HG03521 (cell line): Measurements from ENCODE around the gene FMO2.
A peak's percentile ranks its signal among the peaks of the same experiment; 100 is the strongest.
"Not testable (repeated sequence)": the region's sequence is repeated elsewhere in the genome, so short reads cannot be mapped to it uniquely, and the experiment has no call there.

ENCODE experiments used
- ATAC-seq: cut with Tn5 transposase; IDR thresholded peaks from one replicate; pipeline ENCODE4 v1.9.1; 2021; ENCODE audit warnings: mild to moderate bottlenecking, moderate library complexity; ENCODE audit not compliant: unreplicated experiment

The FMO2 gene

DNA sequence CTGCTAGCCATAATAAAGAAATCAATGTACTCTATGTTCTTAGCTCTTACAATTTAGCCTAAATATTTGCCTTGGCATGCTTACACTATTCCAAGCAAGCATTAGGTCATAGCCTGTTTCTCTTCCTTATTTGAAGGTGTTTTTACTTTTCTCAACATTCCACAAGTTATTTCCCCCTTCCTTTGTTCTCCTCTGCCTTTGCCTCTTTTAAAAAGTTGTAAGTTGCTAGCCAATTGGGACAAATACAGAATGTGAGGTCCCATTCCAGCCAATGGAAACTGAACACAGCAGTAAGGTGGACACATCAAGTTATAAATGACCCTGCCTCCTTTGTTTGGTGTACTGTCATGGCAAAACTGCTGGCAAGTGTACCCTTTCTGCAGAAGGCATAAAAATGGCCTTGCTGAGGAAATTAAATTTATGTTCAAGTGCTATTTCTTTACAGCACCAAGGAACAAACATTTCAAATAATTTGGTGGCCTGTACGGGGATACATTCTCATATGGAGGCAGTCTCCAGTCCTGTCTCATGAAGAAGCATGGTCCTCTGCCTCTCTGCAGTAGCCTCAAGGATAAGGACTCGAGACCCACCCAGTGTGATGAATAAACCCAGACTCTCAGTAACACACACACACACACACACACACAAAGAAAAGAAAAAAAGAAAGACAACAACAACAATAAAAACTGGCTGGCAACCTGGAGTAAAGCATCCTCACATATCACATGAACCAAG lies 34.4 kb downstream of the FMO2 start:
- no peak for ATAC-seq

DNA sequence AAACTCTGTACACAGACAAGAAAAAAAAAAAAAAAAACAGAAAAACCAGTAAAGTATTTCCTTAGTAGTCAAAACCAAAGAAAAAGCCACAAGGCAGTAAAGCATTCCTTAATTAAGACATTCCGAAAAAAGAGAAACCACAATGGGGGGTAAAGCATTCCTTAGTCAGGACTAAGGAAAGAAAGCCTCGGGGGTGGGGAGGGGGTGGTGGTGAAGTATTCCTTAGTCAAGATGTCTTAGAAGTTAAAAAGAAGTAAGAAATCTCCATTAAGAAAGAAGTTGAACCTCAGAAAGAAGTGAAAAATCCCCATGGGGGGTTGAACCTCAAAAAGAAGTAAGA lies 35.0 kb downstream of the FMO2 start:
- no peak for ATAC-seq

DNA sequence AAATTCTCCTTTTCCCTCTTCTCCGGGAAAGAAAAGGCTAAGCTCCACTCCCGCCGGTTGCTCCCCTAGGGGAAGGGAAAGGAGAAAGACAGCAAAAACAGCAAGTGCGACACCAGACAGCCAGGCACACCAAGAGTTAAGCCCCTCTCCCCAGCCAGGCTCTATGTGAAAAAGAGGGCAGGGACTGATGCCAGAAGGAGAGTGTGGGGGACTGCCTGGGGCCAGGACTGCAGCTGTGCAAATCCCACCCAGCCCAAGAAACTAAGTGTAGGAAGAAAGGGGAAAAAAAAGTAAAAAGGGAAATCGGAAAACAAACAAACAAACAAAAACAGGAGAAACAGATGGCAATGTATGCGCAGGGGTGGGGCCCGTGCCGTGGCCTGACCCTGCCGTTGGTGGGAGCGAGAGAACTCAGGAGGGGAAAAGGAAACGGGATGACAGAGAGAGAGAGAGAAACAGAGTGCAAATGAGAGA lies 35.5 kb downstream of the FMO2 start:
- no peak for ATAC-seq

DNA sequence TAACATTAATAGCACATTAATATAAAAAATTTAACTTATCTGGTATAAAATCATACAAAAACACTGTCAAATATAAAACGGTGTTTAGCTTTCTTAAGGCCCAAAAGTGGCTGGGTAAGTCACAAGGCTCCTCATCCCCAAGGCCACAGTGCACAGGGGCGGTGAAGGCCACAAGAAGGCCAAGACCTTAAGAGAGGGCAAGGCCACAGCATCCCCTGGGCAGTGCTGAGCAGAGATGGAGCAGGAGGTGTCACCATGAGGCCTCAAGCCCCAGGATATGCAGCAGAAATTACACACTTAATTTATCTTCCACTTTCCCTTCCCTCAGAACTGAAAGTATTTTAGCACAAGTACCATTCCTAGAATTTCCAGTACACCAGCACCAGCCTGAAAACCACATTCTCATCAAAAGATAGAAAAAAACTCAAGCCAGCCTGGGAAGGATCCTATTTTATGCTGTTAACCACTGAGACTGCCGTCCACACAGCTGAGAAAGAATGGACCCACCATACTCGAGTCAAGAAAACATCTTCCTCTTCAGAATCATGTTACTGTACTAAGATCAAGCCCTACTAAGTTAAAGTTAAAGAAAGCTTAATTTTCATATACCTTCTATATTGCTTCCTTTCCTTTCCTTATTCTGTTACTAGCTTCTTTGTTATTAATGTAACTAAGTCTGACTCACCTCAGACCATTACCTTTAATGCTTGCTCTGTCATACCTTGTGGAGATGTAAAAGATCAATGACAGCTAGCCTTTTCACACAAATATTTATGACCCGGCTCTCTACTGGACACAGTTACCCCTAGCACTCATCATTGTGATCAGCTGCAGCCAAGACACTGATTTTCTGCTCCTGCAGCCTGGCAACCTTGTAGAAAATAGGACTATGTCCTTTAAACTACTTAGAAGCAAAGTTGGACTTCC lies 36.8 kb downstream of the FMO2 start:
- no peak for ATAC-seq

DNA sequence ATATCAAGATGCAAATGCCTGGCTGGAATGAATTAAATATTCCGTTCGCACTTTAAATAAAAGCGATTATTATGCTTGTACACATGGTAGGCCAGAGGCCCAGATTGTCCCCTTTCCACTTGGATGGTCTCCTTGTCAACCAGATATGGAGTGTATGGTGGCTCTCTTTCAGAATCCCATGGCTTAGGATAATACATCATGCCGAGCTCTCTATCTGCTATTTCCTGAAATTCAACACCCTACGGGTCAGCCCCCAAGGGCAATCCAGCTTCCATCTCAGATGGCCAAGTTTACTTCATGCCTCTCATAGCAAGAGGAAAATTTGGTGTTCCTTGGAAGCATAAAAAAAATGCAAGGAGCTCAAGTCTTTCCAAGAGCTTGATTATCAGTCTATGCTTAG lies 37.8 kb downstream of the FMO2 start:
- ATAC-seq = no peak

DNA sequence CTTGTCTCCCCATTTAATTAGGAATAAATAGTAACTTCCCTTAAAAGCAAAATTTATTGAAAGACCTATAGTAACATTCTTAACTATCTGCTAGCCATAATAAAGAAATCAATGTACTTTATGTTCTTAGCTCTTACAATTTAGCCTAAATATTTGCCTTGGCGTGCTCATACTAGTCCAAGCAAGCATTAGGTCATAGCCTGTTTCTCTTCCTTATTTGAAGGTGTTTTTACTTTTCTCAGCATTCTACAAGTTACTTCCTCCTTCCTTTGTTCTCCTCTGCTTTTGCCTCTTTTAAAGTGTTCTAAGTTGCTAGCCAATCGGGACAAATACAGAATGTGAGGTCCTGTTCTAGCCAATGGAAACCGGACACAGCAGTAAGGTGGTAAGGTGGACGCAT lies 39.2 kb downstream of the FMO2 start:
- not testable (repeated sequence) for ATAC-seq

DNA sequence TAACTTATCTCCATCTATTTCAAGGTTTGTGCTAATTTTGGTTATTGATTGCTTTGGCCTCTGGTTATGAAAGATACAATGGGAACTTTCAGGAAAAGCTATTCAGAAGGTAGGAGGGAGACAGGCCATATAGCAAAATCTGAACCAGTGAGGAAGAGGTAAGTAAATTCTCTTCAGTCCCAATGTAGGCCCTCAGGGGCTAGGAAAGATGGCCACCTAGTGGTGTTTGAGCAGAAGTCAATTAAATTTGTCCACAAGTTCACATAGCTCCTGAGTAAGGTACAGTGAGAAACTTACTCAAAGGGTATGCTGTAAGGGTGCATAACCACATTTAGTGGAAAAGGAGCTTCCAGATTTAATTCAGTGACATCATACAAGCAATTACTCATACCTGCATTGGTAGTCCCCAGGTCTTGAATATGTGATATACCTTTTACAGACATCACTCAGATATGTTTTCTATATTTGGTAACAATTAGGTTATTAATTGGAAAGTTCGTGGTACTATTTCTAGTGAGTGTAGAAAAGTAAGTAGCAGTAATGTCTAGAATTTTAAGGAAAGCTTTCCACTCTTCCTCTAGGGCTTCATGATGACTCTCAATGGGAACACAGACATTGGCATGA lies 41.8 kb downstream of the FMO2 start:
- peak; percentile 91 for ATAC-seq

DNA sequence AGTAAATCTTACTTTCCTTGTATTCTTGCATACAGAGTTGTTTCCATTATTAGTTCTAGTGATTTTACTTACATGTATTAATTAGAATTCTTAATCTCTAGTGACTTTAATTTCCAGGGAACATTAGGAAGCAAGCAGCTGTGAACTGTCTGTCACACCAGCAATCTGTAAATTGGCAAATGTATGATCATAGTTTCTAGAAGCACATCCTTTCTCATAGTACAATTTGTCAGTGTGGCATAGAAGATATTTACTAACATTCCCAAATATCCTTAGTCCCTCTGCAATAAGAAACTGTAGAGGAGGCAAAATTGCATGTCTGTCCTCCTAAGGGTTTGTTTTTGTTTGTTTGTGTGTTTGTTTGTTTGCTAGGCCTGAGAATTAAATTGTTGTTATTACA lies 46.2 kb downstream of the FMO2 start:
- ATAC-seq = no peak

DNA sequence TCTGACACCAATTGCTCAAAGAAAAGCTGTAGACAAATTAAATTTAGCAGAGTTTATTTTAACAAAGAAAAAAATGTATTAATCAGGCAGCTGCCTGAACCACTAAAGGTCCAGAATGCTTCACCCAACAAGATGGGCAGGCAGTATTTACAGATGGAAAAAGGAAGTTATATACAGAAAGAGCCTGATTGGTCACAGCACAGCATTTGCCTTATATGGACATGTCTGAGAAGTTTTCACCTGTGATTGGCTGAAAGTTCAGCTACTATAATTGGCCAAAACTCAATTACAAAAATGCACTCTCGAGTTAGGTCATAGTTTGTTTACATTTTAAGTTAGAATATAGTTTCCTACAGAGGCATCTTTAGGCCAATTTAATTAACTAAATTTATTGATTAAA lies 48.1 kb downstream of the FMO2 start:
- ATAC-seq = no peak

DNA sequence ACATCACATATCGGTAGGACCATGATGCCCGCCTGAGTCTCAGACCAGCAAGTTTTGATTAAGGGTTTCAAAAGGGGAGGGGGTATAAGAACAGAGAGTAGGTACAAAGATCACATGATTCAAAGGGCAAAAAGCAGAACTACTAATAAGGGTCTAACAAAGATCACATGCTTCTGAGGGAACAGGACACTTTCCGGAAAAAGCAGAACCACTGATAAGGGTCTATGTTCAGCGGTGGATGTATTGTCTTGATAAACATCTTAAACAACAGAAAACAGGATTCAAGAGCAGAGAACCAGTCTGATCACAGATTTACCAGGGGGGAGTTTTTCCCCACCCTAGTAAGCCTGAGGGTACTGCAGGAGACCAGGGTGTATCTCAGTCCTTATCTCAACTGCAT lies 51.1 kb downstream of the FMO2 start:
- ATAC-seq = not testable (repeated sequence)

DNA sequence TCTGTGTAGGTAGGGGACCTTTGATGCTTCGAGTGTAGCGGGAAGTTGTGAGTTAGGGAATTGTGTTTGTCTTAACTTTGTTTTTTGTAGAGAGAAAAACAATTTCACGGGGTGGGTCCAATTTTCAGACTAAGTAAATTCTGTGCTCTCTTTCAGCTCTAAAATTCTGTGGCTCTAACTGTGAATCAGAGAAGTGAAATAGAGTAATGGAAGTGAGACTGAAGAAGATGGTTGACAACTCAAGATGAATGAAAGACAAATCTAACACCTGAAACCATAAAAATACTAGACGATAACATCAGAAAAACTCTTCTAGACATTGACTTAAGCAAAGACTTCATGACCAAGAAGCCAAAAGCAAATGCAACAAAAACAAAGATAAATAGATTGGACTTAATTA lies 58.8 kb downstream of the FMO2 start:
- no peak for ATAC-seq

DNA sequence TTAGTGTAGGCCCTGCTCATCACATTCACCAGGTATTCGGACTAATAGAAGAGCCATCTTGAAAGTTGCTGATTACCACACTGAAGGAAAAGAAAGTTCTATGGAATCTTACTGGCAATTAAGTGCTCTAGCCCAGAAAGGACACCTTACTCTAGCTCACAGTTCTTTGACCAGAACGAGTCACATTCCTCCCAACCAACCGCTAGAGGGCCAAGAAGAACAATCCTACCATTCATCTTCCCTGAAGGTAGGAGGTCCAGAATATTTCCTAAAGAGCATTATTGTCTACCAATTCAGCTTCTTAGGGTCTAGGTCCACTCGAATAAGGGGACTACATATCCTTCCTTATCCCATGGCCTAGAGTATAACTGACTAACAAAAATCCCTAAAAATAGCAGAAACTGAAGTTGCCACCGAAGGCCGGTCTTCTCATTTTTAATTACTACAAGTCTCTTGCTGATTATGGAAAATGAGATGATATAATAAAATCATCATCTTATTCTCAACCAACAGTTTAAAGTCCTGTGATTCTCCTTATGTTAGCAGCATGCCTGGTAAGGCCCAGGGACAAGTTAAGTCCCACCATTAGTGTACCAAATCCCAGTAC lies 60.5 kb downstream of the FMO2 start:
- ATAC-seq = no peak

DNA sequence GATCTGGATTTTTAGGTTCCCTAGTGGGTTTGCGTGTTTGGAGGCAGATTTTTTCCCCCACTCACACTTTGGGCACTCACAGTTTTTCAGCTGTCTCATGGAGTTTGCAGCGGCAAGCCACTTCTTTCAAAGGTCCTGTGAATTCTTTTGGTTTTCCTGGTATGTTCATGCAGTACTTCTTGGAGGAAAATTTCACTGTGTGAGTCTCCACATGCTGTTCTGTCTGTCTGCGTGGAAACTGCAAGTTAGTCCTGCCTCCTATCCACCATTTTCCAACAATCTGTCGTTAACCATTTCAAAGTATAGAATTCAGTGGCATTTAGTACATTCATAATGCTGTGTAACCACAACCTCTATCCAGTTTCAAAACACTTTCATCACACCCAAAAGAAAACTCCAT lies 62.4 kb downstream of the FMO2 start:
- ATAC-seq = no peak

DNA sequence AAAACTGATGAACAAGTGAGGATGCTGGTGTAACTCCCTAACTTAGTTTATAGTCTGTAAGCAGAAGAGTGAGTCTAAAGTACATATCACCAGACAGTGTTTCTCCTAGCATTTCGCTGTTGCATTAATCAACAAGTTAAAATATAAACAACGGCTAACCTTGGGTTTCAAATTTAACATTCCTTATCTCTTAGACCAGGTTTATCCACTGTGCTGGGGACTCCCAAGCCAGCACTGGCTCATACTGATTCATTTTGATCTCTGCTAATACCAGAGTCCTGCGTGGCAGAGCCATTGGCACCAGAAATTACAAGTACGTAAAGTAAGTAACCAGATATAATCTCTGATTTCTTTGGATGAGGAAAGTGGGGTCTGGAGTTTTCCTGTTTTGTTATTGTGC lies 63.2 kb downstream of the FMO2 start, which contains the start of gene FMO1:
Gene FMO1 (plus strand): TSS at position 193 of the 400 bp plus-strand sequence. CDS start 9,594 bp downstream, outside the sequence.
- no peak for ATAC-seq

DNA sequence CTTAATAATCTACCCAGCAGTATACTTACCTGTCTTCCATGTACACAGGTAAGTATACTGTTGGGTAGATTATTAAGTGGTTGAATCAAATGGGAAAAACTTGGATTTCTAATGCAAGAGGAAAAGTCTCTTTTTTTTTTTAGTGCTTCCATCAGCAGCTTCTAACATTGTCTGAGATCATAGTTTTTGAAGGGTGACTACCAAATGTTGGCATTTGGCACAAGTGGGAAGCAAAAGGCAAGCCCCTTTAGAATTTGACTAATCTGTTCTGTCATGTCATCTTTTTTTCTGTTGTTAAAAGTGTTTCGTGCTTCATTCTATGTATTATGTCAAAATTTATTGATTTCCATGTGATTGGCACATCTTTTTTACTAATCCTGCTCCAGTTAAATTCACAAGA lies 63.7 kb downstream of the FMO2 start:
- no peak for ATAC-seq

DNA sequence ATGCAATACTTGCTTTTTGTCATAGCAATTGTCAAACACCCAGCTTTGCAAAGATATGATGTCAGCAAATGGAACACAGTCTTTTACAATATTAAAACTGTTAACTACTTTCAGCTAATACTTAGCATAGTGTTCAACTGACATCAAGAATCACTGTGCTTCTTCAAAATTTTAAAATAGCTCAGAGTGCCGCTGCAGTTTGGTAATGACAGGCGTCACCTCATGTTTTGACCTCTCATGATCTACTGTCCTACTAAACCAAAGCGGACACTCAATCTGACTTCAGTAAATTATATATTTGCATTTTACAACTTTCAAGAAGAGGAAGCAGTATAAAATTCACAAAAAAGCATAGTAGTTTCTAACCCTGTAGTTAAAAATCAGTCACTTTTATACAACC lies 65.2 kb downstream of the FMO2 start:
- ATAC-seq = no peak

DNA sequence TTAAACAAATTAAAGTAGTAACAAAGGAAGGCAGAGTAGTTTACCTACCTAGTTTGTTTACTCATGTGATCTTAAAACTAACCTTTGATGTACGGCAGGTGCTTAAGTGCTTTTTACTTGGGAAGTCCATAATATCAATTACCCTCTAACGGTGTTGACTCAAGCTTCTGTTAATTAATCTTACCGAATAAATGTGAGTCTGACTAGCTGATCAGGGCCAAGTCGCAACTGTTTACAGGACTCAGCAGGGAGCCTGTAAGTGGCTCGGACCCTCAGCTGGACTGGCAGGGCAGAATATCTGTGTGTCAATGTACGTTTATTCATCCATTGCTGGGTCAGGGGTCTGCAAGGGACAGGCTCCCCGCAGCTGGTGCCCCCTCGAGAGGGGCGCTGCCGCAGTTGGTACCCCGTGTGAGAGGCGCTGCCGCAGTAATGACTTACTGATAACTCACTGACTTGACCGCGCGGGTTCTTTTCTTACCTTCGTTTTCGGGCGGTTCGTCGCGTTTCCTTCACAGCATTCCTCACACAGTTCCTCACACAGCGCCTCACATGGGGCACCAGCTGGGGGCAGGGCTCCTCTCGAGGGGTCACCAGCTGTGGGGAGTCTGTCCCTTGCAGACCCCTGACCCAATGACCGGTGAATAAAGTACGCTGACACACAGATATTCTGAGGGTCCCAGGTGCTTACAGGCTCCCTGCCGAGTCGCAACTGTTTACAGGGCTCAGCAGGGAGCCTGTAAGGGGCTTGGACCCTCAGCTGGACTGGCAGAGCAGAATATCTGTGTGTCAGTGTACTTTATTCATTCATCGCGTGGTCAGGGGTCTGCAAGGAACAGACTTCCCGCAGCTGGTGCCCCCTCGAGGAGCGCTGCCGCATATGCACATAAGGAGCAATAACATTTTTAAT lies 66.2 kb downstream of the FMO2 start:
- peak; percentile 29 for ATAC-seq

DNA sequence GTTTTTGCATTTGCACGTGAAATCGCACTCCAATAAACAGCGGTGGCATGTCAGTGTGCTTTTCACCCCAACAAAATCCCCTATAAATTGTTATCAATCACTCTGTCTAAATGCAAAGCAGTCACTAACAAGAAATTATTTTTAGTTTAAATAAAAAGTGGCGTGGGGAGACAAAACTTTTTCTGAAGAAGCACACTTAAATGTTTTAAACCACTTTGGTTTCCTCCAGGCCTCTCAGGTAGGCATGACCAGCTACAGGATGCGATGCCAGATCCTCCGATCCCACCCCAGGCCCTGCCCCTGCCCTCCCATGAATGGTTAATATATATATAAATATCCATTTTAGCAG lies 66.8 kb downstream of the FMO2 start:
- ATAC-seq = no peak

DNA sequence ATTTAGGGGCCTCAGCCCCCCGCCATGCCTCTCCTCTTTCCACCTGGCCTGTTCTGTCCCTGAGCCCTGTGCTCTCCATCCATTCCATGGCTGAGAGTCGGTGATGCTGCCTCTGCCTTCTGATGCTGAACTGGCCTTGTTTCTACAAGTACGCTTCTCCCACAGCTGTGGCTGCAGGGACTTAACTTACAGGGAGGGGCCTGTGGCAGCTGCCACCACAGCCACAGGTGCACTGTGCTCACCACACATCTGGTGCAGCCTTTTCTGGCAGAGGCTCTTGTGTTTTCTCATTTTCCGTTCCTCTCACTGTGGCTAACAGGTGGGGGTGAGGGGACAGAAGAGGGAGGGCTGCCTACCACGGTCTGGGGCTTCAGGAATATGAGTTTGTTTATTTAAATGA lies 67.4 kb downstream of the FMO2 start:
- peak; percentile 95 for ATAC-seq

DNA sequence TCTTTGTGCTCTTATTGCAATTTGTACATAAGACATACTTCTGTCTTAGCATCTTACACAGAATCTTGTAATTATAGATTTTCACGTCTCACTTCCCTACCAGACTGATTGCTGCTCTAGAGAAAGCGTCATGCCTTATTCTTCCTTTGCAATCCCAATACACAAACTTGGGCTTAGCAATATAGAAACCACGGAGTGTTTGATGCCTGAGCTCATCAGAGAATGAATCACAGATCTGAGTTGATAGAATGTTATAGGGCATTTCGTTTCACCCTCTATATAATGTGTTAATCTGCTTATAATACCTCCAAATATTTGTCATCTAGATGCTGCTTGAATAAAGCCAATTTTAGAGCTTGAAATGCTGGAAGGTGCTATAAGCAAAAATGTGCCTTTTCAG lies 69.8 kb downstream of the FMO2 start:
- no peak for ATAC-seq
